Left lobe of liver (tissue), 2 donors: ENCODE results near the gene TEX14. TPM values are rescaled to one million over a fixed set of nuclear protein-coding genes. Genes with fewer than 3 reads are reported as not detected.

Experiments used
- ATAC-seq: fragments of 200-7000 bp; cut with Tn5 transposase; one replicate; pipeline ENCODE4 v1.9.1; 2020; ENCODE audit warnings: mild to moderate bottlenecking, moderate library complexity
- DNase-seq: peaks from one replicate; pipeline ENCODE4 v3.0.0-alpha.2; 2020; ENCODE audit warnings: low spot score
- total RNA-seq: library from RNA; stranded (reverse); gene quantifications from one replicate; pipeline ENCODE4 v1.2.1, GENCODE V29; 2021
- donor health status: DM: no; HTN: no; CAD: no; lungs with moderate emphysema.
- donor health status: DM: no; HTN: yes; CAD: no.

The TEX14 gene
- total RNA-seq, 1 donor from 2014 or later = 0.05 TPM

DNA sequence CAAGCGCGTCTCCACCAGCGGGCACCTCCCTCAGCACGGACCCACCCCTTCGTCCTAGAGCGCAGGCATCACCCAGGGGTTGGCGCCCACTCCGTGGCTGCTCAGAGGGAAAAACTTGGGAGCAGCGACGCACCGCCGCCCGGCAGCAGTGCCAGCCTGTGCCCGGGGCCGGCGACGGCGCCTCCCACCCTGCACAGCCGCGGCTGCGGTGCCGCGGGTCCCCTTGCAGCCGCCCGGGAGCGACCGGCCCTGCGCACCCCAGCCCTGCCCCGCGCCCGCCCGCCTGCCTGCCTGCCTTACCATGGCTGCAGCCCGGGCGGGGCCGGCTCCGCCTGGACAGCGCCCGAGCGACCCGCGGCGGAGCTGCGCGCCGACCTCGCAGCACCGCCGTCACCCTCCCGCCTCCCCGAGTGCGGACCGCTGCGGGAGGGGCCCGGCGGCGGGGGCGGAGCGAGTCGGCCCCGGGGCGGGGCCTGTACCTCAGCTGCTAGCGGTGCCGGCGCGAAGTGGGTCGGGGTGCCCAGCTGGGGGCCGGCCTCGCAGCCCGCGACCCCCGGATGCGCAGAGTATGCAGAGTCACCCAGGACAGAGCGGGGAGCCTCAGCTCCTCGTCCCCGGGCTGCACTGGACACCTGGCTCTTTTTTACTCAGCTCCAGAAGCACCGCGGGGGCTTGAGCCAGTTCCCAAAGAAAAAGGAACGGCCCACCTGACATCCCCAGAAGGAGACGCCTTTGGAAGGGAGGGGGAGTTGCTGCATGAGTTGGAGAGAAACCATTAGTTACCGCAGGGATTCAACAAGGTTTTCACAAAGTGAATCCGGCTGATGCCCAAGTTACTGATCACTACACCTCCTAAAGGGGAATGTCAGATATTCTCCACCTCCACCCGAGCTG, 159.9 kb downstream of the TEX14 start:
- DNase-seq (peak; percentile 82), ATAC-seq (peak; percentile 84)

- ATAC-seq (no peak), DNase-seq (no peak)
These were observed 160.7 kb downstream of the TEX14 start for GRCh38 chr17:58531122-58531521.

DNA sequence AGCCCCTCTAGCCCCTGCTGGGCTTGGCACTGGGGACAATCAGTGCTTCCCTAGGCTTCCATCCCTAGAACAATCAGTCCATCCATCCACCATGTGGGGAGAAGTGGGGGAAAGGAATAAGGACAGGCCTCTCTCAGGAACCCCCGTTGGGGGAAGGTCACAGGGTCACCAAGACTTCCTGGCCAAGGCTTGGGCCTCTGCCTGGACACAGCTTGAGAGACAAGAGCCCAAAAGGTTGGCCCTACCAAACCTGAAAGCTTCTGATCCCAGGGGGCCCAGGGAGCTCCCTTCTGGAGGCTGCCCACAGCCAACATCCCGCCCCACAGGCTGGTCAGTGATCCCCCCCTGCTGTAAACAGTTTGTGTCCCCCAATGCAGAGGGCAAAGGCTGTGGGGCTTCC, 161.2 kb downstream of the TEX14 start:
- DNase-seq = no peak
- ATAC-seq = no peak

DNA sequence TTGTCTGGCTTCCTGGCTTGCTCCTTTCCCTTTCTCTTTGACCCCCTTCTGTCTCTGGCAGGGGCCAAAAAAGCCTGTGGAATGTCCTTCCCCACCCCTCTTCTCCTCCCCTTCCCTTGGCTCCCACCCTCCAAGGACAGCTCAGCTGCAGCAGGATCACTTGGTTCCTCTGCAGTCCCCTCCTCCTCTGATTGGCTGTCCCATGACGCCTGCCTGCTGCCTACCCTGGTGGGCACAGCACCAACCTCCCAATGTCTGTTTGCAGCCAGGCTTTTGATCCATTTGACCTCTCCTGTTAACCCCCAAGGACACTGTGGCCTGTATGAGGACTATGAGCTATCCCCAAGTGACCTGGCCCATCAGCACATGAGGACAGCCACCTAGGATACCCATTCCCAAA, 162.6 kb downstream of the TEX14 start:
- DNase-seq (no peak), ATAC-seq (no peak)

DNA sequence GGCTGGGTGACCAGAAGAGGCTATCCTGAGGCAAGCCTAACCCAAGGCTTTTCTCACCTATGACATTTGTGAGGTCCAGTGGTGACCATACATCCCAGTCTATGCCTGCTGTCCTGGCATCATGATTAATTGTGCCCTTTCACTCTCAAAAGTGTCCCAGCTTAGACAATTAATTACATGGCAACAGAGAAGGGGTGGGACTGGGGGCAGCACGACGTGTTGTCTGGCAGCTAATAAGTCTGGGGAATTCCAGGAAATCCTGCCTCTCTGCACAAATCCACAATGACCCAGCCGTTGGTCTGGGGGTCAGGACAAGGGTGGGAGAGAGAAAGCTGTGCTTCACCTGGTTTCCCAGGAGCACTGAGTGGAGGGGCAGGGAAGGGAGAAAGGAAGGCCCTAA, 163.4 kb downstream of the TEX14 start:
- no peak for DNase-seq
- no peak for ATAC-seq

- ATAC-seq (no peak), DNase-seq (no peak)
These were observed 163.9 kb downstream of the TEX14 start for GRCh38 chr17:58527949-58528348.

- no peak for DNase-seq
- ATAC-seq = no peak
These were observed 164.5 kb downstream of the TEX14 start for GRCh38 chr17:58527306-58527705.

GRCh38 chr17:58525239-58525638, 166.6 kb downstream of the TEX14 start:
- DNase-seq (no peak), ATAC-seq (peak; percentile 26)

GRCh38 chr17:58521680-58522079, 170.2 kb downstream of the TEX14 start:
- DNase-seq (no peak), ATAC-seq (no peak)

DNA sequence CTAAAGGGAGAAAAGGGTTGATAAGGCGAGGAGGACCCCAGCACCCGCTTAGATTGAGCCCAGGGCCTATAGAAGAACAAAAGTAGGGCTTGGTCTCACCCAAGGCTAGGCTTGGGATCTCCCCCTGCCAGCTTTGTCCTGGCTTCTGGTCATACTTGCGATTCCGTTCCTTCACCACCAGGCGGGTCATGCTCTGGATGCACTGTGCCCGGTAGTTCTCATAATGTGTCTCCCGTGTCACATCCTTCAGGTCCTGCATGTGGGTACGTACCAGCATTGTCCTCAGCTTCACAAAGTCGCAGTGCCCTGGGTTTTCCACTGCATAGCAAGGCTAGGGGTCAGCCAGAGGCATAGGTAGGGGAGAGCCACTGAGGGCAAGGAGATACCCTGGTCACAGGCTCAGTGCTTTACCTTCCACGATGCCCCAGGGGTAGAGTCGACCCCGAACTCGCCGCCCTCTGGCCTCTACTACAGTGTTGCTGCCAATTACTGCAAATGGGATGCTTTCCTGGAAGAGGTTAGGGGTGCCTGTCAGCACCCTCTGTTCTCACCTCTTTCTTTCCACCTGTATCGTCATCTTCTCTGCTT, 170.9 kb downstream of the TEX14 start:
- no peak for DNase-seq
- ATAC-seq = no peak

DNA sequence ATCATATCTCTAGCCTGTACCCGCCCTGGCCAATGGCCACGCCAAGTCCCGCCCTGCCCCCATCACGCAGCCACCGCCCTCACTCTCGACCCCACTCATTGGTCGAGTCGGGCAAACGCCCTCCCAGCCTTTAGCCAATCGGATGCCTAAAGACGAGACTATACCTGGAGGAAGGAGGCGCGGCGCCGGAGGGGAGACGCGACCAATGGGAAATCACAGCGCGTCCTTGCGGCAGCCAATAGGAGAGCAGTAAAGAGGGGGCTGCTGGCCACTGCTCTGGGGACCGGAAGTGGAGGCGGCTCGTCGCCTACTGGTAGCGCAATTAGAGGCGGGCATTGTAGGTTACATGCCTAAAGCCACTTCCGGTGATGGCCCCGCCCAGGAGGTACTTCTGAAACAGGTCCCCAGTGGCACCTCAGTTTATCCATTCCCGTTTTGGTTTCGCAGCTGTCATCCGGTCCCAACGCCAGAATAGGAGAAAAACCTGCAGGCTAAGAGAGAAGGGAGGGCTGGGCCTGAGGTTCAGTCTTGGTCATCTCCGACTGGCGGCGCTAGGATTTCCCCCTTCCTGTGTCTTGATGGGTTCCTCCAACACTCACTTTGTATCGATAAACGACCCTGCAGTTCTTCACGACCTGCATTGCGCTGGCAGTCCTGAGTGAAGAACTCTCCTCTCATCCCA, 173.8 kb downstream of the TEX14 start:
- DNase-seq (peak; percentile 100), ATAC-seq (peak; percentile 65)

DNA sequence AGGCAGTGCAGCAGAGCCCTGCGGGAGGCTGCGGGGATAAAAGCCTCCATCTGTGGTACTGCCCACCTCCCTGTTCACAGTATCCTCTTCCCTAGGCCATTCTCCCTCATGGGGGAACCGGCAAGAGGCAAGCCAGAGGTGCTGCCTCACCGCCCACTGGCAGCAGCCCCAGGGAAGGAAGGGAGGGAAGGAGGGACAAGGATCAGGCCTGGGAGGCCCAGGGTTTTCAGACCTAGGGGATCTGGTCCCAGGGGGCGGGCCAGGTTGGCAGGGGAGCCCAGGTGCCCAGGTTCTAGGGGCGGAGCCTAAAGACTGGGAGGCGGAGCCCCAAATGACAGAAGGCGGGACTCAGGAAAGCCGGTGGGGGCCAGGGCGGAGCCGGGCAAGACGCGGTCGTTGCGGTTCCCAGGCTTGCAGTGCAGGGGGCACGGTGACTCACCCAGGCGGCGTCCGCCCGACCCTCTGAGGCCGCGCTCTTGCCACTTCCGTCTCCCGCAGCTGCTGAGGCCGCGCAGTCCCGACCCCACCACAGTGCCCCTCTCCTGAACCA, 174.4 kb downstream of the TEX14 start:
- ATAC-seq (peak; percentile 66), DNase-seq (no peak)

- ATAC-seq = peak; percentile 51
- peak; percentile 90 for DNase-seq
These were observed 175.0 kb downstream of the TEX14 start for GRCh38 chr17:58516644-58517377.

DNA sequence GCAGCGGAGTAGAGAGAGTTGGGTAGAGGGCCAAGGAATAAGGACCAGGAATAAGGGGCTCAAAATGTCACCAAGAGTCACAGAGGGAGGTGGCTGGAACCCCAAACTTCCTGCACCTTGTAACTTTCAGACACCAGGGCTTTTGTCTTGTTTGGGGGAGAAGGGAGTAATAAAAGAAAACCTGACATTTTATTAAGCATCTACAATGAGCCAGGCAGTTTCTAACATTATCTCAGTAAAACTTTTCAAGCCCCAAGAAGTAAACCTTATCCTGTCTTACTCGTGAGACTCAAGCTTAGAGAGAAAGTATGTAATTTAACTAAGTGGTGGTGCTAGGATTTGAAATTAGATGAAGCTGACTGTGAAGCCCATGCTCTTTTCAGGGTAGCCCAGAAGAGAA, 176.6 kb downstream of the TEX14 start:
- ATAC-seq = no peak
- DNase-seq = no peak

- DNase-seq (no peak), ATAC-seq (no peak)
These were observed 177.1 kb downstream of the TEX14 start for GRCh38 chr17:58514770-58515157.

DNA sequence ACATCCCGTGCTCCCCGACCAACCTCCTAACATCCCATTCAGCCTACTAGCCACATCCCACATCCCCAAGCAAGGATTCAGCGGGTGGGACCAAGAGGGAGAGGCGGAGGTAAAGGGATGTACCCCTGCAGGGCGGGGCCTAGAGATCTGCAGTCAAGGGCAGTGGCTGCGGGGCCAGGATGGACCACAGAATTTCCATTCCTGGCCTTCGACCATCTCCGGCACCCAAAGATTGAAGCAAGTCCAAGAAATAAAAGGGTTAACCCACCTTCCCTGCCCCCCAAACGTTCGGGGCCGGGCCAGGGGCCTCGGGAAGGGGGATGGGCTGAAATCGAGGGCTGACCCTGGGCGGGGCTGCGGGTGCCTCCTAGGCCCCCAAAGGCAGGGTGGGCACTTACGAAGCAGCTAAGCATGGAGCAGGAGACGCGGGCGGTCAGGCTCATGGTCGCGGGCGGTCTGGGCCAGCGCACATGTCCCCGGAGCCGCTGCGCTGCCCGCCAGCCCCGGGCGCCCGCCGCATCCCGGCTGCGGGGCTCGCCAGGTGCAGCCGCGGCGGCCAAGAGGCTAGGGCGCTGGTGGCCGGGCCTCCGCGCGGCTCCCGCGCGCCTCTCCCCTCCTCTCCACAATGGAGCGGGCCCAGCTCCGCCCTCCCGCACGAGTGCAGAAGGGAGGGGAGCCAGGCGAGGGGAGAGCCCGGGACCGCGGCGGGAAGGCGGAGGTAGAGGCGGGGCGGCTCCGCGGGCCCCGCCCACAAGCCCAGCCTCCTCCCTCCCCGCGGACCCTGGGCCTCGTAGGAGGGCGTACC, 177.7 kb downstream of the TEX14 start, which contains the start of gene MTMR4:
Gene MTMR4, minus strand, starts transcription at position 674 of the 805 bp plus-strand sequence. Its CDS starts 231 bp downstream, at position 443.
- peak; percentile 90 for DNase-seq
- ATAC-seq = peak; percentile 57

GRCh38 chr17:58513267-58513964, 178.4 kb downstream of the TEX14 start:
- ATAC-seq = no peak
- DNase-seq = no peak

DNA sequence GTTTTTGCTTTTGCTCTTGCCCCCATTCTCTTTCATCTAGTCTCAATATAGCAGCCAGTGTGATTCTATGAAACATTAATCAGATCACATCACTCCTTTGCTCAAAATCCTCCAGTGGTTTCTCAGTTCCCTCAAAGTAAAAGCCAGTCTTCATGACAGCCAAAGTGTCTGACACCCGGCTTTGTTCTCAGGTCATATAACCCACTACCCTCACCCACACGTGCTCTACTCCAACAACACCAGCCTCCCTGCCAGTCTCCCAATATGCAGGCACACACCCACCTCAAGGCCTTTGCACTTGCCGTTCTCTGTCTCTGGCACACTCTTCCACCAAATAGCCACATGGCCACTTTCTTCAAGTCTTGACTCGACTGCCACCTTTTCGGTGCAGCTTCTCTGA, 181.8 kb downstream of the TEX14 start:
- no peak for ATAC-seq
- no peak for DNase-seq

GRCh38 chr17:58508341-58509067, 183.3 kb downstream of the TEX14 start:
- DNase-seq (peak; percentile 80), ATAC-seq (peak; percentile 63)
